ENCODE data around the gene GPC3.

The GPC3 gene

DNA sequence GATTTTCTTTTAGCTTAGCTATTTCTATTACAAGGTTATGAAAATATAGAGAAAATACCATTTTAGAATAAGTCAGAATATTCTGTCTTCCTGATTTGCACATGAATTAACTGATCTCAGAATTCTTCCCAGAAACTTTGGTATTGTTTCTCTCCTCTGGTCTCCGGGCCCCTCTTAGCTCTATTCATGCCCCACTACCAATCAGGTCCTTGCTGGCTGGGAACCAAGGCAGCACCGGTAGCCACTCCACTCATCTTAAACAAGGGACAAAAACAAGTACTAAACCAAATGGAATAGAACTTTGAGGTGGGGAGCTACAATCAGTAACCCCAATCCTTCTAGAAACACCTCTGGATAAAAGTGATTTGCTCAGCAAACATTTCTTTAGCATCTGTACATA lies 64.3 kb downstream of the GPC3 start:
- no peak overlapping the region for H3K4me3 ChIP-seq (ENCODE audit: low read length)
- H3K4me1 ChIP-seq (ENCODE audit: control insufficient read depth, insufficient read depth, low read length), result no peaks in the 10 kb centered on the region
- H3K9ac ChIP-seq (ENCODE audit: low read length), result no peak overlapping the region
- H3K36me3 ChIP-seq (ENCODE audit: control insufficient read depth, insufficient read depth, low read length), result no peaks in the 10 kb centered on the region
- no peaks in the 10 kb centered on the region for H3K27me3 ChIP-seq (ENCODE audit: control insufficient read depth, insufficient read depth, low read length)
- H3K9me3 ChIP-seq (ENCODE audit: control insufficient read depth, low read length), result no peaks in the 10 kb centered on the region

DNA sequence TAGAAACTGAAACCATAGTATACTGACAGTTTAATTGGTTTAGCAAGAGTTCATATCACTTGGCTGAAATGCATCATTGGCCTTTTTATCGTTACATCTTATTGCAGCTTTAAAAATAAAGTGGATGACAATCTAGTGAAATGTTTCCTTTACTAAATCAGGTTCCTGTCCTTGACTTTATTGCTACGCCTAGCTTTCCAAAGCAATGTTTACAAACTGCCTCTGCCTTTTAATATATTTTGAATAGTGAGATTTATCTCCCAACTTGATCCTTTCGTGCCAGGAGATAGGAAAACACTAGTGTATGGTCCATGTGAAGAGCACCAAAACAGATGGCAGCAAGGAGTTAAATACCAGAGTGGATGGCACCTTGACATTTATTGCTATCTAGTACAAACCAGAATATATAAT lies 67.0 kb downstream of the GPC3 start:
- H3K36me3 ChIP-seq (ENCODE audit: control insufficient read depth, insufficient read depth, low read length), result no peaks in the 10 kb centered on the region
- H3K9ac ChIP-seq (ENCODE audit: low read length), result no peak overlapping the region
- H3K4me1 ChIP-seq (ENCODE audit: control insufficient read depth, insufficient read depth, low read length), result no peaks in the 10 kb centered on the region
- H3K27me3 ChIP-seq (ENCODE audit: control insufficient read depth, insufficient read depth, low read length), result no peaks in the 10 kb centered on the region
- H3K4me3 ChIP-seq (ENCODE audit: low read length), result no peak overlapping the region
- no peaks in the 10 kb centered on the region for H3K9me3 ChIP-seq (ENCODE audit: control insufficient read depth, low read length)

DNA sequence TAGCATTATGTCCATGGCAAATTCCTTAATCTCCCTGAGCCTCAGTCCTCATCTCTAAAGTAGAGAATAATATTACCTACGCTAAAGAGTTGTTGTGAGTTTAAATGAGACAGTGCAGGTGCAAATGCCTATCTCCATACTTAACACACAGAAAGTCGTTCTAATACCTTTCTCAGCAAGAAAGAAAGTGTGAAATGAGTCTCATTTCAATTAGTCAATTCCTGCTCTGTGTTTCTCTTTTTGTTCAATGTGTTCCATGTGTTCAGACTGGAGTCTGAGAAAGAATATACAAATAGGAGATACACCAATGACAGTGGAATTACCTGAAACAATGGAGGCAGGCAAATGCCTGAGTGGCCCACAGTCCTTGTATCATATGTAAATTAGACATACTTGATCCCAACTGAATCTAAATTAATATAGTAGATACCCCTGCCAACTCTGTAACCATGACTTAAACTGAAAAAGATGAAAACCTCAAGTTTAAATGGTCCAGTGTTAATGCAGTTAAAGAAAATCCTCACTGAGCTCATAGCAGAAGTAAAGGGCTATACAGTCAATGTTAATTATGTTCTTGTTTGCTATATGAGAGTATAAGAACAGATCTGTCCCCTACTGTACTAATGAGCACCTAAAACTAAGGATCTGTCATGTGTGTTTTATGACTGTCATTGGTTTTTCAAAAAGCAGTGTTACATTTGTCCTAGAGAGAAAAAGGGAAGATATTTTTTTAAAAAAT lies 68.2 kb downstream of the GPC3 start:
- H3K9ac ChIP-seq (ENCODE audit: low read length), result no peak overlapping the region
- no peaks in the 10 kb centered on the region for H3K4me1 ChIP-seq (ENCODE audit: control insufficient read depth, insufficient read depth, low read length)
- H3K36me3 ChIP-seq (ENCODE audit: control insufficient read depth, insufficient read depth, low read length), result no peaks in the 10 kb centered on the region
- H3K27me3 ChIP-seq (ENCODE audit: control insufficient read depth, insufficient read depth, low read length), result no peaks in the 10 kb centered on the region
- H3K9me3 ChIP-seq (ENCODE audit: control insufficient read depth, low read length), result no peaks in the 10 kb centered on the region
- no peak overlapping the region for H3K4me3 ChIP-seq (ENCODE audit: low read length)

DNA sequence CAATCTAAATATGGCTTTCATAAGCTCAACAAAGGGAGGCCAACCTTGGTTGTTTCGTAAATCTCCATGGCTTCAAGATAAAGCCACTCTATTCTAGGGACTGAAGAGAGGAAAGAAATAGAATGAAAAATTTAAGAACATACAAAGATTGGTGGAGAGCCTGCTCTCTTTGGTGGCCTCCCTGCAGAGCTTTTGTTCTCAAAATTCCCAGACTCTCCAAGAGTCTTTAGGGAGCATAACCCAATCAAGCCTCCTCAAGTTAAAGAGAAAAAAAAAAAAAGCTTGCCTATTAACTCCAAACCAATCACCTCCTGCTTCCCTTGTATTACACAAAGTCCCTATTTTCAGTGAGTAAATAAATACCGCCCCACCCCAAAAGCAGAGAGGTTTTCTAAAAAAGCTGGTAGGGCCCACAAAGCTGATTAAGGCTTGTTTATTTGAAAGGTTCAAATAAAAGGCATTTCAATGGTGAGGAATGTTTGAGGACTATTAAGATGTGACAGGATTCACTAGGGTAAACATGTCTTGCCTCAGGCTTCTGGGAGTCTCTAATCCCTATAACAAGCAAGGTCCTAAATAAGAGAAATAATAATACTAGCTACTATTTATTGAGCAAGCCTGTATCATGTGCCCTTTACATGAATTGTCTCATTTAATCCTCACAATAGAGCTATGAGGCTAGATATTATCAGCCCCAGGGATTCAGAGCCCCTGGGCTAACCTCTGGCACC lies 71.6 kb downstream of the GPC3 start:
- H3K36me3 ChIP-seq (ENCODE audit: control insufficient read depth, insufficient read depth, low read length), result no peaks in the 10 kb centered on the region
- no peaks in the 10 kb centered on the region for H3K4me1 ChIP-seq (ENCODE audit: control insufficient read depth, insufficient read depth, low read length)
- H3K9ac ChIP-seq (ENCODE audit: low read length), result no peak overlapping the region
- no peak overlapping the region for H3K4me3 ChIP-seq (ENCODE audit: low read length)
- H3K9me3 ChIP-seq (ENCODE audit: control insufficient read depth, low read length), result no peaks in the 10 kb centered on the region
- no peaks in the 10 kb centered on the region for H3K27me3 ChIP-seq (ENCODE audit: control insufficient read depth, insufficient read depth, low read length)

DNA sequence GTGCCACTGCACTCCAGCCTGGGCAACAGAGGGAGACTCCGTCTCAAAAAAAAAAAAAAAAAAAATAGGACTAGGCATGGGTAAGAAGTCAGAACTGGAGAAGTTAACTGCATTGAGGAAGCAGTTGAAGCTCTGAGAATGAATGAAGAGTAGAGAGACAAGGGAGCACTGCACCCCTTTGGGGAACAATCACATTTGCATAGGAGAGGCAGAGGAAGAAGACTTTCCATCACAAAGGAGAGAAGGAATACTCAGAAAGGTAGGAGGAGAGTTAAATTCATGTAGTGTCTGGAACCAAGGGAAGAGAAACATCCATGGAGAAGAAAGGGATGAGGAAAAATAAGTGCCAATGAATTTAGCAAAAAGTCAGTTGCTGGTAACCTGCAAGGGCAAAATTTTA lies 72.4 kb downstream of the GPC3 start:
- Histone ChIP-seq H3K27me3 (ENCODE audit: control insufficient read depth, insufficient read depth, low read length) (no peaks in the 10 kb centered on the region), H3K9ac (ENCODE audit: low read length) (no peak overlapping the region), H3K36me3 (ENCODE audit: control insufficient read depth, insufficient read depth, low read length) (no peaks in the 10 kb centered on the region), H3K9me3 (ENCODE audit: control insufficient read depth, low read length) (no peaks in the 10 kb centered on the region), H3K4me3 (ENCODE audit: low read length) (no peak overlapping the region), H3K4me1 (ENCODE audit: control insufficient read depth, insufficient read depth, low read length) (no peaks in the 10 kb centered on the region)

DNA sequence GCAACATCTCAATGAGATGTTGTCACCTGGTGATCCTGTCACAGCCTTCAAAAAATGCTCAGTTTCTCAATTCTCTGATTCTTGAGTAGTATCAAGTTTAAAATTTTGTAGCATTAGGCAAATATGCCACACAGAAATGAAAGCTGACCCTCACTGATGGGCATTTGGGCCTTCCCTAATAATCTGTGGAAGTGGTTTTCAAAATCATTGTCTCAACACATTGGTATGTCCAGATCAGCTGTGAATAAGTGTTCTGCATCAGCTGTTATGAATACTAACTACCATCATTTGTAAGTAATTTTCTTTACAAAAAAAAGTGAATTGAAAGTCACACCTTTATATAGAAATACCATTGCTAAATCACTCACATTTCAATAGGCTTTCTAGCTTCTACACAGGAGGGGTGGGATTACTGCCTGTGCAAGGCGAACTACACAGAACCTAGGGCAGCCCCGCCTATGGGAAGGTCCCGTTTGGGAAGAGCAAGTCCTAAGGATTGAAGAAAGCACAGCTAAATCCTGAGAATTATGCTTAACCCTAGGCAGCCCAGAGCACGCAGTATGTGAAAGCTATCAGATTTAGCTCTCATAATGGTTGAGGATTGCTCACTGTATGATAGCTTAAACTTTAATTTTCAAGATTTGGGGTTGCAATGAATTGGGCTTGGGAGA lies 73.4 kb downstream of the GPC3 start:
- Histone ChIP-seq H3K27me3 (ENCODE audit: control insufficient read depth, insufficient read depth, low read length) (no peaks in the 10 kb centered on the region), H3K9ac (ENCODE audit: low read length) (no peak overlapping the region), H3K4me3 (ENCODE audit: low read length) (no peak overlapping the region), H3K9me3 (ENCODE audit: control insufficient read depth, low read length) (no peaks in the 10 kb centered on the region), H3K4me1 (ENCODE audit: control insufficient read depth, insufficient read depth, low read length) (no peaks in the 10 kb centered on the region), H3K36me3 (ENCODE audit: control insufficient read depth, insufficient read depth, low read length) (no peaks in the 10 kb centered on the region)

DNA sequence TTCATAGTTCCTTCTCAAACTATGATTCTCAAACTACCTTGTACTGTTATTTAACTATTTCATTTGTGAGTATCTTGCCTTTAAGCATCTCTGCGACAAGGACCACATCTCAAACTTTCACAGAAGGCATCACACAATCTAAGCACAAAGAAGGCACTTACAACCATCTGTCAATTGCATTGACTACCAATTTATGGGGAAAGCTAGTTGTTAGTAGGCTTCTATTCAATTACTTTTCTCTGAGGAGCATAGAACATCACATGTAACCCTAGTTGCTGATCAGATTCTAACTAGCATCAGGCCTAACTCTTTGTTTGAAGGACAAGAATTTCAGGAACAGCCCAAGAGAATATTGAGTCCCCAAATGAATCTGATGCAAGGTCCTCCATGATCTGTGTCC lies 74.9 kb downstream of the GPC3 start:
- Histone ChIP-seq H3K4me3 (ENCODE audit: low read length) (no peak overlapping the region), H3K9ac (ENCODE audit: low read length) (no peak overlapping the region), H3K36me3 (ENCODE audit: control insufficient read depth, insufficient read depth, low read length) (no peaks in the 10 kb centered on the region)

DNA sequence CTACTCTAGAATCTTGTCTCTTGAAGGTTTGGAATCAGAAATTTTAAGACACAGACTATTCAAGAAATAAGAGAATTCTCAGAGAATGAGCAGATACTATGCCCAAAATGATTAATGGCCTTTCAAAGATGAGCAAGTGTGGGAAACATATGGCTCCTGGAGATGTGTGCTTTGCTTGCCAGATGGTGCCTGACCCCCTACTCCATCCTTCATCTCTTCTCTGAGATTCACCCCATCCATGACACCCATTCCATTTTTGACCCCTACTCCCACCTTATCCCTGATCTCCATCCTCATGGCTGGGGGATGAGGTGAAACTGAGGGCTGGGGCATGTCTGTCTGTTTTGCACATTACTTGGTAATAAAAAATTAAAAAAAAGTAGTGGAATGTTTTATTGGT lies 75.5 kb downstream of the GPC3 start:
- Histone ChIP-seq H3K4me1 (ENCODE audit: control insufficient read depth, insufficient read depth, low read length) (no peaks in the 10 kb centered on the region), H3K36me3 (ENCODE audit: control insufficient read depth, insufficient read depth, low read length) (no peaks in the 10 kb centered on the region), H3K9ac (ENCODE audit: low read length) (no peak overlapping the region), H3K9me3 (ENCODE audit: control insufficient read depth, low read length) (no peaks in the 10 kb centered on the region), H3K4me3 (ENCODE audit: low read length) (no peak overlapping the region), H3K27me3 (ENCODE audit: control insufficient read depth, insufficient read depth, low read length) (no peaks in the 10 kb centered on the region)

More for the DNA sequence above, 74.9 kb downstream of the GPC3 start:
- no peaks in the 10 kb centered on the region for H3K27me3 ChIP-seq (ENCODE audit: control insufficient read depth, insufficient read depth, low read length)
- no peaks in the 10 kb centered on the region for H3K4me1 ChIP-seq (ENCODE audit: control insufficient read depth, insufficient read depth, low read length)
- no peaks in the 10 kb centered on the region for H3K9me3 ChIP-seq (ENCODE audit: control insufficient read depth, low read length)

DNA sequence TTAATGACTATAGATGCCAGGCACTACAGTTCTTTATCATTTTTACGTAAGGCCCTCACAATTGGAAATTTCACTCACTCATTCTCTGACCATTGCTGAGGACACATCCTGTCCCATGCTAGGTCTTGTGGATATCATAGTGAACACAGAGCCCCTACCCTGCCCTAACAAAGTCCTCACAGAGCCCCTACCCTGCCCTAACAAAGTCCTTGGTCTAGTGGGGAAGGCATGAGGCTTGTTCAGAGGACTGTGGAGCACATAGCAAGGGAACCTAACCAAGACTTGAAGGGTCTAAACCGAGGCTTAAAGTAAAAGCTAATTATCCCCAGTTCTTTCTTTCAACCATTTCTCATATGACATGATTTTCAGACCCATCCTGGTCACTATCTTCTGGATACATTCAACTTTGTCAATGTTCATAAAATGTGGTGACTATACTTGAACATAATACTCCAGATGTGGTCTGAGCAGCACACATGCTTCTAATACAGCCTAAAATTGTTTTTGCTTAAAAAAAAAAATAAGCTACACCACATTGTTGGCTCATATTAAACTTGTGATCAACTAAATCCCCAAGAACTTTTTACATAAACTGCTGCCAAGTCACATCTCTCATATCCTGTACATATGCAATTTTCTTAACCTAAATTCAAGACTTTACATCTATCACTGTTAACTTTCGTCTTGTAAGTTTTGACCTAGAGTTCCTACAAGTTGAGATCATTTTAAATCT lies 77.0 kb downstream of the GPC3 start:
- no peak overlapping the region for H3K4me3 ChIP-seq (ENCODE audit: low read length)
- no peaks in the 10 kb centered on the region for H3K27me3 ChIP-seq (ENCODE audit: control insufficient read depth, insufficient read depth, low read length)

DNA sequence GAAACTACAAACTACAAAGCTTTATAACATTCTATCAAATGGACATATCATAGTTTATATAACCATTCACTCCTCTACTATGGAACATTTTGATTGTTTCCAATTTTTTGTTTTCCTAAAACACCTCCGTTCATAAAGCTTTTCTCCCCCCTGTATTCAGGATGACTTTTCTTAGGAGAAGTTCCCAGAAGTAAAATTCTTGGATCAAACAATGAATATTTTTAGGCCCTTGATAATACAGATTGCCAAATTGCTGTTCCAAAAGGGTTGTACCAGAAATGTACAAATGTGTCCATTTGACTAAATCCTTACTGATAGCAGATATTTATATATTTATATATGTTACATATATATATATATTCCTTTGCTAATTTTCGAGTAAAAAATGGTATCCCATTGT lies 77.8 kb downstream of the GPC3 start:
- no peaks in the 10 kb centered on the region for H3K36me3 ChIP-seq (ENCODE audit: control insufficient read depth, insufficient read depth, low read length)
- H3K27me3 ChIP-seq (ENCODE audit: control insufficient read depth, insufficient read depth, low read length), result no peaks in the 10 kb centered on the region
- H3K9ac ChIP-seq (ENCODE audit: low read length), result no peak overlapping the region
- H3K9me3 ChIP-seq (ENCODE audit: control insufficient read depth, low read length), result no peaks in the 10 kb centered on the region
- no peaks in the 10 kb centered on the region for H3K4me1 ChIP-seq (ENCODE audit: control insufficient read depth, insufficient read depth, low read length)
- H3K4me3 ChIP-seq (ENCODE audit: low read length), result no peak overlapping the region

More for the DNA sequence above, 77.0 kb downstream of the GPC3 start:
- H3K4me1 ChIP-seq (ENCODE audit: control insufficient read depth, insufficient read depth, low read length), result no peaks in the 10 kb centered on the region
- no peaks in the 10 kb centered on the region for H3K36me3 ChIP-seq (ENCODE audit: control insufficient read depth, insufficient read depth, low read length)
- H3K9ac ChIP-seq (ENCODE audit: low read length), result no peak overlapping the region
- no peaks in the 10 kb centered on the region for H3K9me3 ChIP-seq (ENCODE audit: control insufficient read depth, low read length)

DNA sequence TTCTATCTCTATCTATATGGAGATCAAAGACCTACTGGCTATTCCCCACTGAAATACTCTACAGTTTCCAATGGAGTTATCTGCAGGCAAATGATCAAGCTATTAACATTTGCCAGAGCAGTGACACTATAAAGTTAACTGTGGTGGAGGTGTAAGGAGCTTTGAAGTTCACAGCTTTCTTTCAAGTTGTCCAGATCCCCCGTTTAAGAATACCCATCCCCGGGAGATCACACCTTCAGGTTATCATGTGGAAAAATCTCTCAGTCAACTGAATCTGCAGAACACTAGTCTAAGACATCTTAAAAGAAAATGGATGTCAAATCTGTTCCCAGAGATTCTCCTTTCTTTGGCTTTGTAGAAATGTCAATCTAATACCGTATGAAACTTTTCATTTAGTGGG lies 80.1 kb downstream of the GPC3 start:
- H3K4me1 ChIP-seq (ENCODE audit: control insufficient read depth, insufficient read depth, low read length), result no peaks in the 10 kb centered on the region
- no peaks in the 10 kb centered on the region for H3K36me3 ChIP-seq (ENCODE audit: control insufficient read depth, insufficient read depth, low read length)
- no peaks in the 10 kb centered on the region for H3K27me3 ChIP-seq (ENCODE audit: control insufficient read depth, insufficient read depth, low read length)
- no peak overlapping the region for H3K9ac ChIP-seq (ENCODE audit: low read length)
- H3K9me3 ChIP-seq (ENCODE audit: control insufficient read depth, low read length), result no peaks in the 10 kb centered on the region
- H3K4me3 ChIP-seq (ENCODE audit: low read length), result no peak overlapping the region

All from mucosa of stomach (tissue), 1 donor.